MM.1S (cell line): ENCODE data around the gene GPSM1.

ENCODE experiments used
- EZH2 ChIP-seq: fragments of 300-600 bp; sonication (generic); optimal IDR thresholded peaks from 2 replicates; pipeline ENCODE3; 2017; ENCODE audit warnings: low read depth, mild to moderate bottlenecking, antibody characterized with exemption, low read length, mixed read lengths
- EZH2phosphoT487 ChIP-seq: fragments of 300-600 bp; sonication (generic); IDR thresholded peaks from 2 replicates; pipeline ENCODE4 v1.6.1; 2018; ENCODE audit warnings: antibody characterized with exemption, low read length
- TF ChIP-seq, protein P1 (sequence below): fragments of 300-600 bp; sonication (generic); IDR thresholded peaks from 2 replicates; pipeline ENCODE4 v1.5.1; 2016; ENCODE audit warnings: antibody characterized with exemption, low read length, mixed read lengths

- TF ChIP-seq, protein P1, sequence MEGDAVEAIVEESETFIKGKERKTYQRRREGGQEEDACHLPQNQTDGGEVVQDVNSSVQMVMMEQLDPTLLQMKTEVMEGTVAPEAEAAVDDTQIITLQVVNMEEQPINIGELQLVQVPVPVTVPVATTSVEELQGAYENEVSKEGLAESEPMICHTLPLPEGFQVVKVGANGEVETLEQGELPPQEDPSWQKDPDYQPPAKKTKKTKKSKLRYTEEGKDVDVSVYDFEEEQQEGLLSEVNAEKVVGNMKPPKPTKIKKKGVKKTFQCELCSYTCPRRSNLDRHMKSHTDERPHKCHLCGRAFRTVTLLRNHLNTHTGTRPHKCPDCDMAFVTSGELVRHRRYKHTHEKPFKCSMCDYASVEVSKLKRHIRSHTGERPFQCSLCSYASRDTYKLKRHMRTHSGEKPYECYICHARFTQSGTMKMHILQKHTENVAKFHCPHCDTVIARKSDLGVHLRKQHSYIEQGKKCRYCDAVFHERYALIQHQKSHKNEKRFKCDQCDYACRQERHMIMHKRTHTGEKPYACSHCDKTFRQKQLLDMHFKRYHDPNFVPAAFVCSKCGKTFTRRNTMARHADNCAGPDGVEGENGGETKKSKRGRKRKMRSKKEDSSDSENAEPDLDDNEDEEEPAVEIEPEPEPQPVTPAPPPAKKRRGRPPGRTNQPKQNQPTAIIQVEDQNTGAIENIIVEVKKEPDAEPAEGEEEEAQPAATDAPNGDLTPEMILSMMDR, result no peak
- TF ChIP-seq EZH2, result no peak
- no peak for TF ChIP-seq EZH2phosphoT487
These were observed 31.5 kb downstream of the GPSM1 start for GRCh38 chr9:136358888-136359287.
